ENCODE data around the gene SHD. TPM values are rescaled to one million over a fixed set of nuclear protein-coding genes. Genes with fewer than 3 reads are reported as not detected.

The SHD gene
- total RNA-seq, 1 experiment from 2014 or later: 0.42 TPM

DNA sequence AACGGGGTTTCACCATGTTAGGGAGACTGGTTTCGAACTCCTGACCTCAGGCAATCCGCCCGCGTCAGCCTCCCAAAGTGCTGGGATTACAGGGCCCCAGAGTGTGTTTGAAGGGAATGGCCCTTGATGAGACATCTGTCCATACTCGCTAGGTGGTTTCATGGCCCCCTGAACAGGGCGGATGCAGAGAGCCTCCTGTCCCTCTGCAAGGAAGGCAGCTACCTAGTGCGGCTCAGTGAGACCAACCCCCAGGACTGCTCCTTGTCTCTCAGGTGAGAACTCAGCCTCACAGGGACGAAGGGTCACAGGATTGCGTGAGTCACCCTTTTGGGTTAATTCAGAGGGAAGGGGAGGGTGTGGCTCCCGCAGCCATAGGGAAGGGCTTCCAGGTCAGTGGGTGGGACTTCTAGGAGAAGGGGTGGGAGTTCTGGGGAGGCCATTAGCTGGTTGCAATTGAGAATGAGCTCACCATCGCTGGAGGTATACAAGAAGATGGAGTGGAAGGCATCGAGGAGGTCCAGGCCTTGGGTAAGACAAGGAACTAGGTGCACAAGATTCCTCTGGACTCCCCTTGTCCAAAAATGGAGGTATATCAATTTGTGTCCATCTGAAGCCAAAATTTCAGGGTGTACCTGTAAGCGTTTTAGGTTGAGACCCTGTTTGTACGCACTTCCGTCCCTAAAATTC lies 9.2 kb downstream of the SHD start:
- in situ Hi-C loops (cut with HindIII; ENCODE audit: low pct_unique_long_range_greater_than_20kb, low sequenced_read_pairs): no loop called here
- DNase-seq (ENCODE audit: low read depth, low spot score): no peak

DNA sequence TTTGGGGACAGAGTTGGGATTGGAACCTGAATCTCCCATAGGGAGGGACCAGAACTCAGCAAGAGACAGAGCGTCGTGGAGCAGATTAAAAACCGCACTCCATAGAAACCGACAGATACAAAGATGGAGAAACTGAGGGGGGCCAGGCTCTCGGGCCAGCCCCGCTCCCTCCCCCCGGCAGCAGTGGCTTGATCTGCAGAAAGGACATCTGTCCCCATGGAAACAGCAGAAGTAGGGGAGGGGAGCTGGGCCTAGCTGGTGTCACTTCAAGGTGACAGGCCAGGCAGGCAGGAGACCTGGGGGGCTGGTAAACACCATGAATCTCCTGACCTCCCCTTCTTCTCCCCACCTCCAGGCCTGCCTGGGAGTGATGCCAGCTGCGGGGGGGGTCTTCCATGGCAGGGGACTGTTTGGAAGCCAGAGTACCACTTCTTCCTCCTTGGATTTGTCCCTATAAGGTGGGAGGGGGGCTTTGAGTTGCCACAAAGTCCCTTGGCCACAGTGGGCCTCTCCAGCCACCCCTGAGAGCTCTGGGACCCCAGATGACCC lies 12.2 kb downstream of the SHD start:
- in situ Hi-C loops (cut with HindIII; ENCODE audit: low pct_unique_long_range_greater_than_20kb, low sequenced_read_pairs): no loop called here
- no peak for DNase-seq (ENCODE audit: low read depth, low spot score)

DNA sequence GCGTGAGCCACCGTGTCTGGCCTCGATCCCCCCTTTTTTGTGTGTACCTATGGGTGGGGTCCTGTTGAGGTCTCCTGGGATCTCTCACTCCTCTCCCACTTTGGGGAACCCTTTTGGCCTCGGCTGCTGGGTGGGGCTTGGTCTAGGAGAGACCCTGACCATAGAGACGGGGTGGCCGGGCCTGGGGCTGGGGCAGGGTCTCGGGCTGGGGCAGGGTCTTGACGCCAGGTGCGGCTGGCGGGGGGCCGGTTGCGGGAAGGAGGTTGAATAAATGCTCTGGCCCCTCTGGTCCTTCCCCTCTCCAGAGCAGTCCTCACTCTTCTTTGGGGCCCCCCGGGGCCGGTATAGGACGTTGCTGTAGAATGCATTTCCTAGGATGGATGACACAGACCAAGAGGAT lies 13.4 kb downstream of the SHD start:
- in situ Hi-C loops (cut with HindIII; ENCODE audit: low pct_unique_long_range_greater_than_20kb, low sequenced_read_pairs): no loop called here
- no peak for DNase-seq (ENCODE audit: low read depth, low spot score)

DNA sequence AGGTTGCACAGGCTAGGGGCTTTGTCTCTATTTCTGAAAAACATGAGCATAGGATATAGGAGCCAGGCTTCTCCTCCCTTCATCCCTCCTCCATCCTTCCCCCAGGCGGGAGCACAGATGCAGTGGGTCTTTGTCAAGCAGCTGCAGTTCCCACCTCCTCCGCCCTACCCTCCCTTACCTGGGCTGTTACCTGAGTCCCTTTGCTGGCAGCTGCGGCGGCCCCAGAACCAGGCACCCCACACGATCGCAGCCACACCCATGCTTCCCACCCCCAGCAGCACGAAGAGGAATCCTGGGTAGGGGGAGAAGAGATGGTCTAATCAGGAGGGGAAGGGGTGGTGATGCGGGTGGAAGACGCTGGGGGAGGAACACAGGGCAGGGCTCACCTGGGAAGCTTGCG lies 15.3 kb downstream of the SHD start:
- no peak for DNase-seq (ENCODE audit: low read depth, low spot score)
- in situ Hi-C loops (cut with HindIII; ENCODE audit: low pct_unique_long_range_greater_than_20kb, low sequenced_read_pairs): no loop called here

DNA sequence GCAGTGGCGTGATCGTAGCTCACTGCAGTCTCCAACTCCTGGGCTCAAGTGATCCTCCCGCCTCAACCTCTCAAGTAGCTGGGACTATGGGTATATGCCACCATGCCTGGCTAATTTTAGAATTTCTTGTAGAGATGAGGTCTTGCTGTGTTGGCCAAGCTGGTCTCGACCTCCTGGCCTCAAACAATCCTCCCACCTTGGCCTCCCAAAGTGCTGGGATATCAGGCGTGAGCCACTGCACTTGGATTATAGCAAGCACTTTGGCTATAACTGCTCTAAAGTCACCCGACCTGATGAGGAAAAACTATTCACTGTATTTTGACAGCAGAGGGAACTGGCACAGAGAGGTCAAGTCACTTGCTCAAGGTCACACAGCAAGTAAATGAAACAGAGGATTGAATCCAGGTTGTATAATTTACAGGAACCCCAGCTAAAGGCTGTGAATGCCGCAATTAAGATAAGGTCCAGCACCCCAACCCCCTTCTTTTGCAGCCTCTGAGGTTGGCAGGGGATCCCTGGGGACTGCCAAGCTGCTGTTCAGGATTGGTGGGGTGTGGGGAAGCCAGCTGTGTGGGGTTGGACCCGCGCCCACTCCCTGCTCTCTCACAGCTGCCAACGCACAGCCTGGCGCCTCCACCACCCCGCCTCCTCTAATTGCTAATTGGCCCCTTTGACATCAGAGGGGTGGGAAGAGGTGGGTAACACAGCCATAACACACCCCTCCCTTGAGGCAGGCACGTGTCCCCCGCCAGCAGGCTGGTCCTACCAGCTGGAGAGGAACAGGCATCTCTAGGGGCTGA lies 17.1 kb downstream of the SHD start:
- no peak for DNase-seq (ENCODE audit: low read depth, low spot score)
- in situ Hi-C loops (cut with HindIII; ENCODE audit: low pct_unique_long_range_greater_than_20kb, low sequenced_read_pairs): no loop called here

DNA sequence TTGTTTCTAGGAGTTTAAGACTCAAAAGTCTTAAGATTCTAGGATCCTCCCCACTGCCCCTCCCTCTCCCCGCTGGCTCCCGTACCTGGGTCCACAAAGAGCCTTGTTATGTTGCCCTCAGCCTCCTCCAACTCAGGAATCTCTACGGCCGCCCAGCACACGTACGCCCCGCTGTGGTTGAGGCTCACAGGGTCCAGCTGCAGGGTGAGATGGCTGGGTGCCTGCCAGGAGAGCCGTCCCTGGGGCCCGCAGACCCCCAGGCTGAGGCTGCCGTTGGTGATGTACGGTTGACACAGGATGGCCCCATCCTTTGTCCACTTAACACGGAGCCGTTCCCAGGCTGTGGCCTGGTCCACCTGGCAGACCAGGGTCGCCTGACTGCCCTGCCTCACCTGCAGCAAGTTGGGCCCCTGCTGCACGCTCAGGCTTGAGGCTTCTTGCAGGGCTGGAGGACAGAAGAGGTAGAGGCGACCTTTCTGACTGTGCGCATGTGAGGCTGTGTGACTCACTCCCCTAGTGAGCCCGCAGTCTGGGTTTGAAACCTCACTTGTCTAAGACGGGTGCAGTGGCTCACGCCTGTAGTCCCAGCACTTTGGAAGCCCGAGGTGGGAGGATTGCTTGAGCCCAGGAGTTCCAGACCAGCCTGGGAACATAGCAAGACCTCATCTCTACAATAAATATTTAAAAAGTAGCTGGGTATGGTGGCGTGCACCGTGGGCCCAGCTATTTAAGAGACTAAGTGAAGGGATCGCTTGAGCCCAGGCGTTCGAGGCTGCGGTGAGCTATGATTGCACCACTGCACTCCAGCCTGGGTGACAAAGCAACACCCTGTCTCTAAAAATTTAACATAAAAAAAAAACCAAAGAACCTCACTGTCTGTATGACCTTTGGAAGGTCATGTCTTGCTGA lies 19.1 kb downstream of the SHD start:
- in situ Hi-C loops (cut with HindIII; ENCODE audit: low pct_unique_long_range_greater_than_20kb, low sequenced_read_pairs): no loop called here
- no peak for DNase-seq (ENCODE audit: low read depth, low spot score)

DNA sequence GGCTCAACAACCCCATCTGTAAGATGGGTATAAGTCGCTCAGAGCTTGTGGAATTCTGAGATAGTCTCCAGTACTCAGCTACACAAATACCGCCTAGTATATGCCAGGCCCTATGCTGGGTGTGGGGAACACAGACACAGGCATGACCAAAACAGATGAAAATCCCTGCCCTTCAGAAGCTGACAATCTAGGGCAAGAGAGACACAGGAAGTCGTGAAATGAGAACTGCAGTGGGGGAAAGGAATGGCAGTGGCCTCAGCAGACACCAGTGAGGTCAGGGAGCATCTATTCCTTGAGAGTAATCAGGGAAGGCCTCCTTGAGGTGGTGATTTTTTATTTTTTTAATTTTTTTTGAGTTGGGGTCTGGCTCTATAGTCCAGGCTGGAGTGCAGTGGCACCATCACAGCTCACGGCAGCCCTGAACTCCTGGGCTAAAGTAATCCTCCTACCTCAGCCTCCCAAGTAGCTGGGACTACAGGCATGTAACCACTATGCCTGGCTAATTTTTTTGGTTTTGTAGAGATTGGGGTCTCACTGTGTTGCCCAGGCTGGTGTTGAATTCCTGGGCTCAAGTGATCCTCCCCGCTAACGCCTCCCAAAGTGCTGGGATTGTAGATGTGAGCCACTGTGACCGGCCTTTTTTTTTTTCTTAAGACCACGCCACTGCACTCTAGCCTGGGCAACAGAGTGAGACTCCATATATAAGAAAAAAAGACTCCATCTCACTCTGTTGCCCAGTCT lies 19.9 kb downstream of the SHD start:
- in situ Hi-C loops (cut with HindIII; ENCODE audit: low pct_unique_long_range_greater_than_20kb, low sequenced_read_pairs): no loop called here

DNA sequence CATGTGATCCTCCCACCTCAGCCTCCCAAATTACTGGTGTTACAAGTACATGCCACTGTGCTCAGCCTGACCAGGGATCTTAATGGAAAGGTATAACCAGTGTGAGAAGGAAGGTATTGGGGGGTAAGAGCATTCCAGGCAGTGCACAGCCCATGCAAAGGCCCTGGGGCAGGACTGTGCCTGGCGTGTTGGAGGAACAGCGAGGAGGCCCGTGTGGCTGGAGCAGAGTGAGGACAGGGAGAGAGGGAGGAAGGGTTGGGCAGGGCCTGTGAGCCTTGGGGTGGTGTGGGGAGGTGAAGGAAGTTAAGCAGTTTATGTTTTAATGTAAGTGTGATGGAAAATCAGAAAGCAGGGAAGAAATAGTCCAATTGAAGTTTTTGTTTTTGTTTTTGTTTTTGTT lies 21.5 kb downstream of the SHD start:
- in situ Hi-C loops (cut with HindIII; ENCODE audit: low pct_unique_long_range_greater_than_20kb, low sequenced_read_pairs): no loop called here
- no peak for DNase-seq (ENCODE audit: low read depth, low spot score)

More for the DNA sequence above, 19.9 kb downstream of the SHD start:
- no peak for DNase-seq (ENCODE audit: low read depth, low spot score)

DNA sequence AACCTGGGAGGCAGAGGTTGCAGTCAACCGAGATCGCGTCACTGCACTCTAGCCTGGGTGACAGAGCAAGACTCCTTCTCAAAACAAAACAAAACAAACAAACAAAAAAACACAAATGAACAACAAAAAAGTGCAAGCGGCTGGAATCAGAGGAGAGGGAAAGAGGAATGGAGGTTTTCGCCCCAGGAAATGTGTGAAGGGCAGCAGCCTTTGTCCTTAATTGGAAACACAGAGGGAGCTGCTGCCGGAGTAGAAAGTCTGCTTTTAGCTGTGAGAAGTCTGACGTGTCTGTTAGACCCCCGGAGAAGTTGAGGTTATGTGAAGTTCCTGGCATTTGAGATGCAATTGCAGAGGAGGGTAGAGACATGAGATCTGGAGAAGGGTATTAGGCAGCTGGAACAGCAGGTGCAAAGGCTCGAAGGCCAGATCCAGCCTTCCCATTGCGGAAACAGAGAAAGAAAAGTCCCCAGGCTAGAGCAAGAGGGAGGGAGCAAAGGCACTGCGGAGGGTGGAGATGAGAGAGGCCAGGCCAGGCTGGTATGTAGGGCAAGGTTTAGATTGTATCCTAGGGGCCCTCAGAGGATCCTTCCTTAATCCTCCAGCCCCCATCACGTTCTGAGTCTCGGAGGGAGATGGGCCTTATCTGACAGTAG lies 22.6 kb downstream of the SHD start:
- in situ Hi-C loops (cut with HindIII; ENCODE audit: low pct_unique_long_range_greater_than_20kb, low sequenced_read_pairs): no loop called here
- no peak for DNase-seq (ENCODE audit: low read depth, low spot score)

DNA sequence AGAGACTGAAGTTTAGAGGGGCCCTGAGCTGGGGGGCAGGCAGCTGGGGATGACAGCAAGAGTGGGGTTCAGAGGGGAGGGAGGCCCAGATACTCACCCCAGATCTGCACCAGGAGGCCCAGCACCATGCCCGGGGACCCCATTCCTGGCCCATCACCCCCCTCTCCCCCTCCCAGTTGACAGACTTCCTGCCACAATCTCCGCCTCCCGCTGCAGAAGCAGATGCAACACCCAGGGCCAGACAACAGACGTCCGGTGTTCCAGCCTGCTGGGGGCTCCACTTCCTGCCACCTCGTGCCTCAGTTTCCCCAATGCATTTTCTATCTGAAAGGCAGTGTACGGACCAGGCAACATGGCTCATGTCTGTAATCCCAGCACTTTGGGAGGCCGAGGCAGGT lies 23.2 kb downstream of the SHD start, which contains the start of gene TMIGD2:
Gene TMIGD2, minus strand, starts transcription at position 147 of the 398 bp plus-strand sequence. Its CDS starts 4 bp downstream, at position 143.
- no peak for DNase-seq (ENCODE audit: low read depth, low spot score)
- in situ Hi-C loops (cut with HindIII; ENCODE audit: low pct_unique_long_range_greater_than_20kb, low sequenced_read_pairs): no loop called here

DNA sequence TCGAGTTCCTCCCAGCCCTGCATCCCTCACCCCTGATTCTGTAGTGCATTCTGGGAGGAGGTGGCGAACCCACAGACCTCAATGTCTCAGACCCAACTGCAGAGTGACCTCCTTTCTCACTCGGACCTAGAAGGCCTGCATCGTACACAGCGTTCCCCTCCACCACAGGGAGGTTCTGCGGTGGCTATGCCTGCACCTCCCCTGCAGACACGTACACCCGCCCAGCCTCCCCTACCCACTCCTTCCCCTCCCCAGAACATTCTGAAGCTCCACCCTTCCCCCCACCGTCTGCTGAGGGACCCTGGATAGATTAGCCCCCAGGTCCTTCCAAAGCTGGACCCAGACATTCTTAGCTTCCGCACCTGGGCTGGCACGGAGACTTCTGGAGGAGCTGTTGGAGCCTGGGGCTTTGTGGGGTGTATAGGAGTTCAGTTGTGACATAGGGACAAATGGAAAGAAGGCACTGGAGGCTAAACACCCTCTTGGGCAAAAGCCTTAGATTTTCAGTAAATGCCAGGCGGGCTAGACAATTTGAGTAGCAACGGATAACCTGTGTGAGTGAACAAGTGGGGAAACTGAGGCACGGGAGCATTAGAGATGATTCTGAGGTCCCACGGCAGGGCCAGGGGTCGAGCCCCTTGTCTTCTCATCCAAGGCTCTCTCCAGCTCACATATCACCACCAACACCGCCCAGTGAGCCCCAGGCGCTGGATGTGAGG lies 24.9 kb downstream of the SHD start:
- no peak for DNase-seq (ENCODE audit: low read depth, low spot score)
- in situ Hi-C loops (cut with HindIII; ENCODE audit: low pct_unique_long_range_greater_than_20kb, low sequenced_read_pairs): no loop called here

DNA sequence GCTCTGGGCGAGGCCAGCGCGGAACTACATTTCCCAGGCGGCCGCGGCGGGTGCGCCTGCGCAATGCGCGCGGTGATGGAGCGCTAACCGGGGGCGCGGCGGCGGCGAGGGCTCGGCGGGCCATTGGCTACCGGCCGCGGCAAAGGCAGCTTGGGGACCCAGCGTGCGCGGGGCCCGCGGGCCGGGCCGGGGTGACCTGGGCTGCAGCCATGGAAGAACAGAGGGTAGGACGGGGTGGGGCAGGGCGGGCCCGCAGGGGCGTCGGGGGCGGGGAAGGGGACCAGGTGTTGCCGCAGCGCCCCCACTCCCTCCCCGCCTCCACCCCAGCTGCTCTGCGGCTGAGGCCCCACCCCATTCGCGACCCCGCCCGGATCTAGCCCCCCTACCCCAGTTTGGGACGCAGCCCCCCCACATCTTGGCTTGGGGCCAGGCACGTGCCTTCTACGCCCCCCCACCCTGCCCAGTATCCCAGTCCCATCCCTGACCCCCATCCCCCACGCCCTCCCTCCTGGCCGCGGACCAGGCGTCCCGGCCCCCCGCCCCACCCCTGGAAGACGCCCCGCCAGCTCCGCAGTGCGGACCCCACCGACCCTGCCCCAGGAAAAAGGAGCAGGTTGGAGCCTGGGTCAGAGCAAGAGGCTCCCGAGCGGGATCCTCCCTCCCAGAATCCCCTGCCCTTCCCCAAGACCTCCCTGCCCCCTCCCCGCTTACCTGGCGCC lies 25.6 kb downstream of the SHD start, which contains the start of gene FSD1:
Gene FSD1, plus strand, starts transcription at position 61 of the 719 bp plus-strand sequence. Its CDS starts 149 bp downstream, at position 210.
- in situ Hi-C loops (cut with HindIII; ENCODE audit: low pct_unique_long_range_greater_than_20kb, low sequenced_read_pairs): no loop called here
- peak; percentile 55 for DNase-seq (ENCODE audit: low read depth, low spot score)

DNA sequence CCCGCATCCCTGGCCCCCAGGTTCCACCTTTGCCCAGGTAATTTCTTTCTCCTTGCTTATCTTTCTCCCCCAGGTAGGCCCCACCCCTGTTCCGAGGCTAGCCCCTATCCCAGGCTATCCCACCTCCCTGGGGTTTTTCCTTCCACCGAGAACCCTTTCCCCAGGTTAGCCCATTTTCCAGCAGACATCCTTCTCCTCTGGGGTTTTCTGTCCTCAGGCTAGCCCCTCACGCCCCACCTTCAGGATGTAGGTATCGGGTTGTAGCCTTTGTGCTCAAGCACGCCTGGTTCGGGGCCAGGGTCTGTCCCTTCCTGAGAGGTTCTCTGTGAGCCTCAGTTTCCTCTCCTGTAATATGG lies 26.2 kb downstream of the SHD start:
- DNase-seq (ENCODE audit: low read depth, low spot score): no peak
- in situ Hi-C loops (cut with HindIII; ENCODE audit: low pct_unique_long_range_greater_than_20kb, low sequenced_read_pairs): no loop called here

DNA sequence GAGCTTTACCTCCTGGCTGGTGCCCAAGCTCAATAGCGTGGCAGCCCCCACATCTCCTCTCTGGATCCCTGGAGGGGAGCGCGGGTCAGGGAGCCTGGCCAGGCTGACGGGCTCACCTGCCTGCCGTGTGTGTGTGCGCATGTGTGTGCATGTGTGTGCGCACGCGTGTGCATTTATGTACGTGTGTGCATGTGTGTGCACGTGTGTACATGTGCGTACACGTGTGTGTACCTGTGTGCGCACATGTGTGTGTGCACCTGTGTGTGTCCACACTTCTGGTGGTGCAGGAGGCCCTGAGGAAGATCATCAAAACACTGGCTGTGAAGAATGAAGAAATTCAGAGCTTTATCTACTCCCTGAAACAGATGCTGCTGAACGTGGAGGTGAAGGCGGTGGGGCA lies 26.6 kb downstream of the SHD start:
- in situ Hi-C loops (cut with HindIII; ENCODE audit: low pct_unique_long_range_greater_than_20kb, low sequenced_read_pairs): no loop called here
- no peak for DNase-seq (ENCODE audit: low read depth, low spot score)

DNA sequence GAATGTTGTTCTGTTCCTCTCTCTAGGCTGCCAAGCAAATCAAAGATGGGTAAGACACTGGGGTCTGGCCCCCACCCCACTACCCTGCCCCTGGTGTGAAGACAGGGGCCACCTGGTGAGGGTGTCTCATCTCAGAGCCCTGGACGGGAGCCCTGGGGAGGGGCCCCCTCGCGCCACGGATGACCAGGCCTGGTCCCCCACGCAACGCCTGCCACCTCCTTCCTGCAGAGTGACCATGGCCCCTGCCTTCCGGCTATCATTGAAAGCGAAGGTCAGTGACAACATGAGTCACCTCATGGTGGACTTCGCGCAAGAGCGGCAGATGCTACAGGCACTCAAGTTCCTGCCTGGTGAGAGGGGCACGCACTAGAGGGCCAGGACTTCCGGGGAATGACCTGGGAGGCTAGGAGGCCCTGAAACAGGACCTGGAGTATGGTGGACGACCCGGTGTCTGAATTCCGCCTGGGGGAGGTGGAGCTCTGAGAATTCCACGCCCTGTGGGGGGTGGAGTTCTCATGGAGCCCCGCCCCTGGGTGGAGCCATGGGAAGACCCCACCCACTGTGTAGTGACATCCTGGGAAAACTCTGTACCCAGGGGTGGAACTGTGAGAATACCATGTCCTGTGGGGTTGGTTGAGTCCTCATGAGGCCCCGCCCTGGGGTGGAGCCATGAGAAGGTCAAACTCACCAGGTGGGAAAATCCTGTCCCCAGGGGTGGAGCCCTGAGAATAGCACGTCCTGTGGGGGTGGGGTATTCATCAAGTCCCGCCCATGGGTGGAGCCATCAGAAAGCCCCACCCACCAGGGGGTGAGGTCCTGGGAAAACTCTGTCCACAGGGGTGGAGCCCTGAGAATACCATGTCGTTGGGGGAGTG lies 31.4 kb downstream of the SHD start:
- peak; percentile 24 for DNase-seq (ENCODE audit: low read depth, low spot score)
- in situ Hi-C loops (cut with HindIII; ENCODE audit: low pct_unique_long_range_greater_than_20kb, low sequenced_read_pairs): no loop called here
